DMS114 treated with DMSO at 0.1 percent for 48 hours (cell line): ENCODE results near the gene MTTP.
"Not testable (repeated sequence)": the region's sequence is repeated elsewhere in the genome, so short reads cannot be mapped to it uniquely, and the experiment has no call there.

ENCODE experiments used
- DNase-seq: peaks from one replicate; lab custom pipeline; 2025; ENCODE audit not compliant: unreplicated experiment; lab: John Stamatoyannopoulos, UW

The MTTP gene

GRCh38 chr4:99574530-99575324 is at the start of gene MTTP:
Gene MTTP (plus strand): TSS chr4:99574824. CDS start chr4:99574910, 86 bp downstream.
- DNase-seq = no peak

- DNase-seq = no peak
Observed at GRCh38 chr4:99529228-99529627, 45.4 kb upstream of the MTTP start.

GRCh38 chr4:99529956-99530355 is 44.7 kb upstream of the MTTP start:
- no peak for DNase-seq

GRCh38 chr4:99534699-99535098 is 39.9 kb upstream of the MTTP start:
- not testable (repeated sequence) for DNase-seq

GRCh38 chr4:99536271-99536670 is 38.4 kb upstream of the MTTP start:
- no peak for DNase-seq

- no peak for DNase-seq
Observed at GRCh38 chr4:99536848-99537247, 37.8 kb upstream of the MTTP start.

GRCh38 chr4:99537674-99538073 is 37.0 kb upstream of the MTTP start:
- no peak for DNase-seq

- DNase-seq = no peak
Observed at GRCh38 chr4:99540277-99540939, 34.2 kb upstream of the MTTP start.

- no peak for DNase-seq
Observed at GRCh38 chr4:99552872-99553271, 21.8 kb upstream of the MTTP start.

GRCh38 chr4:99563310-99564186 is 11.1 kb upstream of the MTTP start, which contains the start of gene TRMT10A:
Gene TRMT10A (minus strand): TSS chr4:99564039. CDS start chr4:99559338, 4,701 bp downstream.
- peak; percentile 90 for DNase-seq

- no peak for DNase-seq
Observed at GRCh38 chr4:99564921-99565320, 9.7 kb upstream of the MTTP start.

GRCh38 chr4:99571883-99572282 is 2.7 kb upstream of the MTTP start:
- DNase-seq = no peak

GRCh38 chr4:99572527-99573240 is 1.9 kb upstream of the MTTP start:
- no peak for DNase-seq

- DNase-seq = no peak
Observed at GRCh38 chr4:99573735-99574368, 772 bp upstream of the MTTP start.

- DNase-seq = no peak
Observed at GRCh38 chr4:99578714-99579113, 4.1 kb downstream of the MTTP start.

- no peak for DNase-seq
Observed at GRCh38 chr4:99585516-99585915, 10.9 kb downstream of the MTTP start.

GRCh38 chr4:99586322-99586721 is 11.7 kb downstream of the MTTP start:
- no peak for DNase-seq

- no peak for DNase-seq
Observed at GRCh38 chr4:99586797-99587196, 12.2 kb downstream of the MTTP start.

- no peak for DNase-seq
Observed at GRCh38 chr4:99587309-99587708, 12.7 kb downstream of the MTTP start.

GRCh38 chr4:99587803-99588202 is 13.2 kb downstream of the MTTP start:
- no peak for DNase-seq
